Stimulated activated CD8-positive, alpha-beta memory T cell treated with anti-CD3 and anti-CD28 coated beads, Interleukin-12 subunit alpha, Interleukin-12 subunit beta, amount 100 ng/mL, for 24 hours (primary cell): ENCODE data around the gene ATP6V0E2.
"Not testable (repeated sequence)": the region's sequence is repeated elsewhere in the genome, so short reads cannot be mapped to it uniquely, and the experiment has no call there.

Experiments
- DNase-seq: peaks from one replicate; pipeline ENCODE4 v3.0.0-alpha.2; 2020; ENCODE audit errors: extremely low read depth

ATP6V0E2 gene

DNA sequence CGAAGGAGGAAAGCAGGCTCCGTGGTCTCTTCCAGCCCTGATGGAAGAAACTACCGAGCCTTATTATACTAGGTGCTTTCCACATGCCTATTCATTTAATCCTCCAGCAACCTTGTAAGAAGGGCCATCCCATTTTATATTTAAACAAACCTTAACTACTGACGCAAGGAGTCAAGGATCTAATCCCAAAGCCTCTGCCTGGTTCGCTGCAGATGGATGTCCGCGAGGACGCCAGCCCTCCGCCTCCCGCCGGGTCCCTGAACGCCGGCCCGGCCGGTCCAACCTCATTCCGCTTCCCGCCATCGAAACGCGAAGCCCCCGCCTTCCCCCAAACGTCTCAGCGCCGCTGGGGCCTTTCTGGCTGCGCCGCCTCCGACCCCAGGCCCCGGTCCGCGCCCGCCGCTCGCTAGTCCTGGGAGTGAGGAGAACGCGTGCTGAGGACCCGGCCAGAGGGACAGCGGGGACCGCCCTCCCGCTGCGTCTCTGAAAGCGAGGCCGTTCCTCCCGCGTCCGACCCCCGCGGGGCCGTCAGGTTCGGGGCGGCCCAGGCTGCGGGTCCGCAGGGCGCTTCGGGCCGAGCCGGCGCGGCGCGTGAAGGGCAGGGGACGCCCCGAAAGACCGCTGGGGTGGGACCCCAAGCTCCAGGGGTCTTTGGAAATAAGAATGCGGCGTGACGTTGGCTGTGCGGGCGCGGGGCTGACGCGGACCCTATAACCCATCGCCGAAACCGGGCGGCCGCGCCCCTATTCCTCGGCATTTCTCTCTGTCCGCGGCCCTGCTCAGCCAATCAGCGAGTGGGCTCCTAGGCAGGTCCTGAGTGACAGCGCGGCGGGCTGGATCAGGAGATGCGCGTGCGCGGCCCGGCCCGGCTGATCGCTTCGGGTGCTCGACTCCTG lies at the start of gene ATP6V0E2:
Gene ATP6V0E2 (plus strand): TSS at position 896 of the 896 bp plus-strand sequence. CDS start 97 bp downstream, outside the sequence.
- peak; percentile 82 for DNase-seq

DNA sequence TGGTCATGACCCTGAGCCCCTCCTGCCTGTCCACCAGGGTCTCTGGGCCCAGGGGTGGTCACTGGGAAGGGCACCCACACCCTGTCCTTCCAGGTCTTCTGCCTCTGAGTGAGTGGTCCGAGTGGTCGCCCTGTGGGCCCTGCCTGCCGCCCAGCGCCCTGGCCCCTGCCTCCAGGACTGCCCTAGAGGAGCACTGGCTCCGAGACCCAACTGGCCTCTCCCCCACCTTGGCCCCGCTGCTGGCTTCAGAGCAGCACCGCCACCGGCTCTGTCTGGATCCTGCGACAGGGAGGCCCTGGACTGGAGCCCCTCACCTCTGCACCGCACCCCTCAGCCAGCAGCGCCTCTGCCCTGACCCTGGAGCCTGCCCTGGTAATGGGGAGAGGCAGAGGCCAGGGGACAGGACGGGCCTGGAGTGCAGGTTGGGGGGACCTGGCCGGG lies 49.4 kb upstream of the ATP6V0E2 start:
- DNase-seq, result no peak

DNA sequence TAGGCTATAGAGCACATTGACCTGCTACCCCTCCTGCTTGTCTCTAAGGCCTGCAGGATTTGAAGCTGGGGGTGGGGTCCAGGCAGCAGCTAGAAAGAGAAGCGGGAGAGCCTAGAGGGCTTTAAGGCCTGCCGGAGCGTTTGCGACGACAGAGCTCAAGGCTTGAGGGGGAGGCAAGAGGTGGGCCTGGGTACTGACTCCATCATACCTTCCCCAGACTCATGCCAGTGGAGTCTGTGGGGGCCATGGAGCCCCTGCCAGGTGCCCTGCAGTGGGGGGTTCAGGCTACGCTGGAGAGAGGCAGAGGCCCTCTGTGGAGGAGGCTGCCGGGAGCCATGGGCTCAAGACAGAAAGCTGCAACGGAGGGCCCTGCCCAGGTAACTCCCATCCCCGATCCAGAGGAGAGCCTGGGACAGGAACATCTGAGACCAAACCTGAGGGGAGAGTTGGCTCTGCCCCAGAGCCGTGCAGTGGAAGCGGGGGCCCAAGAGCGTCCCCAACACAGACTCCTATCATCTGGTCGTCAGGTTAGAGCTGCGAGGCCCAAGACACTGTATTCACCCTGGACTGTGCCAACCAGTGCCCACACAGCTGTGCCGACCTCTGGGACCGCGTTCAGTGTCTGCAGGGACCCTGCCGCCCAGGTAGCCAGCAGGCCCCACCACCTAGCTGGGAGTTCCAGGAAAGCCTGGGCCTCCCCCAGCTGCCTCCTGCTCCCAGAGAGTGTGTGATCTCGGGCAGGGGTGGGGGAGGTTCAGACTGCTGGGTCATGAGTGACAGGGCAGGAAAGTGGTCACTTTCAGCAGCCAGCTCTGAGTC lies 48.8 kb upstream of the ATP6V0E2 start:
- no peak for DNase-seq

DNA sequence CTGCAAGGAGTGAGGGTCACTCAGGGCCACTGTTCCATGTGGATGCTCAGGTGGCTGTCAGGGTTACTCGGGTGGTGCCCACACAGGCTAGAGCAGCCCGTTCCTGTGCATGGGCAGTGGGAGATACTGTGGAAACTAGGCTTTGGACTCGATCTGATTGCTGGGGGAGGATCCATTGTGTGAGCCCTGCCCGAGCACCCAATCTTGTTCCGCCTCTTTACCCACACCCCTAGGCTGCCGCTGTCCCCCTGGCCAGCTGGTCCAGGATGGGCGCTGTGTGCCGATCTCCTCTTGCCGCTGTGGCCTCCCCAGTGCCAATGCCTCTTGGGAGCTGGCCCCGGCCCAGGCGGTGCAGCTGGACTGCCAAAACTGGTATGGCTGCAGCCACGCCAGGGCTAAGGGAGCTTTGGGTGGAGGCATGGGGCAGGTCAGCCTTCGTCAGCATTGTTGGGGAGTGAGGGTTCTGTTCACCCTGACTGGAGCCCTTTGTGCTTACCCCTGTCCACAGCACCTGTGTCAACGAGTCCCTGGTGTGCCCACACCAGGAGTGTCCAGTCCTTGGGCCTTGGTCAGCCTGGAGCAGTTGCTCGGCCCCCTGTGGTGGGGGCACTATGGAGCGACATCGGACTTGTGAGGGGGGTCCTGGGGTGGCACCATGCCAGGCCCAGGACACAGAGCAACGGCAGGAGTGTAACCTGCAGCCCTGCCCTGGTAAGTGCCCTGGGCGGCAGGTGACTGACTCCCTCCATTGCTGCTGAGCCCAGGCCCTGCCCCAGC lies 48.0 kb upstream of the ATP6V0E2 start:
- DNase-seq, result no peak

DNA sequence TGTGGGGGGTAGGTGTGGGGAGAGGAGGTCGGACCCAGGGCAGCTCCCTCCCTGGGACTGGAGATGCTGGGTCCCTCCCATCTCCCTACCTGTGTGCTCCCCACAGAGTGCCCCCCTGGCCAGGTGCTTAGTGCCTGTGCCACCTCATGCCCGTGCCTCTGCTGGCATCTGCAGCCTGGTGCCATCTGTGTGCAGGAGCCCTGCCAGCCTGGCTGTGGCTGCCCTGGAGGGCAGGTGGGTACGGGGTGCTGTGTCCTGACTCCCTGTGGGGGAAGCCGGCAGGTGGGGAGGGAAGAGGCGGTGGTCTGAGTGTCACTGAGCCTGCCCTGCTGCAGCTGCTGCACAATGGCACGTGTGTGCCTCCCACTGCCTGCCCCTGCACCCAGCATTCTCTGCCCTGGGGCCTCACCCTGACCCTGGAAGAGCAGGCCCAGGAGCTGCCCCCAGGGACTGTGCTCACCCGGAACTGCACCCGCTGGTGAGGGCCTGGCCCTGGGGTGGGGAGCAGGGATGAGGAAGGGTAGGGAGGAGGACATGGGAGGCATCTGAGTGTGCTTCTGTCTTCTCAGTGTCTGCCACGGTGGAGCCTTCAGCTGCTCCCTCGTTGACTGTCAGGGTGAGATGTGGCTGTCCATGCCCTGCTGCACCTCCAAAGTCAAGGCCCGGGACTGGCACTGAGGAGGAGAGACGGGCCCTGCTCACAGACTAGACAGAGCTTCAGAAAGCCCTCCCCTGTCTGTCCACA lies 47.3 kb upstream of the ATP6V0E2 start:
- no peak for DNase-seq

DNA sequence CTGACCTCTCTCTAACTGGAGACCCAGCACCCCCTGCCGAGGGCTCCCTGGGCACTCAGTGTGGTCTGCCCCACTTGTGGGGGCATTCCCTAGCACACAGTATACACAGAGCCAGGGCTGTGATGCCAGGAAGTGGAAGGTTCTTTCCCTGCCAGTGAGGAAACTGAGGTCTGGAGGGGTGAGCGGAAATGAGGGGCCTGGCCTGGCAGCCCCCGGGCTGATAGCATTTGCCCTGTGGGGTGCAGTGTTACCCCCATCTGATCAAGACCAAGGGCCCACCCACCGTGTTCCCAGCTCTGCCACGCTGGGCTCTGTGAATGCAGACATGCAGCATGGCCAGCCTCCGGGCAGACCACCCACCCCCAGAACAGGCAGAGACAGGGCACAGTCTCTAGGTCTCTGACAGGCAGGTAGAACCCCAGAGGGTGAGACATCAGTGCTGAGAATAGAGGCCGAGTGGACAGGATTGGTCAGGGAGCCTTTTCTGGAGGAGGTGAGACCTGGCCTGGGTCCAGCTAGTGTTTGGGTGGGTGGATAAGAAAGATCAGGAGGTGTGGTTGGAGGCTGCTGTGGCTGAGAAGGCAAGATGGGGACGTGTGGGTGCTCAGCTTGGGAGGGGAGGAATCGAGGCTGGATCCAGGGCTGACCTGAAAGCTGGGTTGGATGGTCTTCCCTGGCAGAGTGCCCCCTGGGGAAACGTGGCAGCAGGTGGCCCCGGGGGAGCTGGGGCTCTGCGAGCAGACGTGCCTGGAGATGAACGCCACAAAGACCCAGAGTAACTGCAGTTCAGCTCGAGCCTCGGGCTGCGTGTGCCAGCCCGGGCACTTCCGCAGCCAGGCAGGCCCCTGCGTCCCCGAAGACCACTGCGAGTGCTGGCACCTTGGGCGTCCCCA lies 46.4 kb upstream of the ATP6V0E2 start:
- no peak for DNase-seq

DNA sequence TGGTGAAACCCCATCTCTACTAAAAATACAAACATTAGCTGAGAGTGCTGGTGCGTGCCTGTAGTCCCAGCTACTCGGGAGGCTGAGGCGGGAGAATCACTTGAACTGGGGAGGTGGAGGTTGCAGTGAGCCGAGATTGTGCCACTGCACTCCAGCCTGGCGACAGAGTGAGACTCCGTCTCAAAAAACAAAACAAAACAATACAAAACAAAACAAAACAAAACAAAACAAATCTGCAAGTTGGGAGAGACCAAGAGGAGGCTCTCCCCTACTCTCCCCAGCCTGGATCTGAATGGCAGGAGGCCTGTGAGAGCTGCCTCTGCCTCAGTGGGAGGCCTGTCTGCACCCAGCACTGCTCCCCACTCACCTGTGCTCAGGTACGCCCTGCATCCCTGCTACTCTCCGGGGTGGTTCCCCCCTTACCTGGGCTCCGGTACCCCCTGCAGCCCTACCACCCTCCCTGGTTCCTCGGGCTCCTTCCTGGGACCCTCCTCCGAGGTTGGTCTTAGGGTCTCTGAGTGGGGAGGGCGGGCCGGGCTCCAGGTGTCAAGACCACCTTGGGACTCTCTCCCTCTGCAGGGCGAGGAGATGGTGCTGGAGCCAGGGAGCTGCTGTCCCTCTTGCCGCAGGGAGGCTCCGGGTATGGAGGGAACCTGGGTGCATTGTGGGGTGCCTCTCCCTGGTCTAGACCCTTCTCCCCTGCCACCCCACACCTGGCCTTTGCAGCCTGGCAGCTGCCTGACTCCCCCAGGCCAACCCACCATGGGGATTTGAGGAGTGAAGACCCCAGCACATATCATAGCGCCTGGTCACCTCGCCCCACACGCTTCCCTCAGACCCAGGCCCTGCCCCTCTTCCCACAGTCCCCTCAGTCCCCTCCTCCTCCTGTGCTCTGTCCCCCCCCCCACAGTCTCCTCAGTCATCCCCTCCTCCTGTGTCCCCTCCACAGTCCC lies 45.1 kb upstream of the ATP6V0E2 start:
- DNase-seq, result no peak

DNA sequence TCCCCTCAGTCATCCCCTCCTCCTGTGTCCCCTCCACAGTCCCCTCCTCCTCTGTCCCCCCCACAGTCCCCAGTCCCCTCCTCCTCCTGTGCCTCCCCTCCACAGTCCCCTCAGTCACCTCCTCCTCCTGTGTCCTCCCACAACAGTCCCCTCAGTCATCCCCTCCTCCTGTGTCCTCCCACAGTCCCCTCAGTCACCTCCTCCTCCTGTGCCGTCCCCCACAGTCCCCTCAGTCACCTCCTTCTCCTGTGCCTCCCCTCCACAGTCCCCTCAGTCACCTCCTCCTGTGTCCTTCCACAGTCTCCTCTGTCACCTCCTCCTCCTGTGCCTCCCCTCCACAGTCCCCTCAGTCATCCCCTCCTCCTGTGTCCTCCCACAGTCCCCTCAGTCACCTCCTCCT lies 43.2 kb upstream of the ATP6V0E2 start:
- not testable (repeated sequence) for DNase-seq

DNA sequence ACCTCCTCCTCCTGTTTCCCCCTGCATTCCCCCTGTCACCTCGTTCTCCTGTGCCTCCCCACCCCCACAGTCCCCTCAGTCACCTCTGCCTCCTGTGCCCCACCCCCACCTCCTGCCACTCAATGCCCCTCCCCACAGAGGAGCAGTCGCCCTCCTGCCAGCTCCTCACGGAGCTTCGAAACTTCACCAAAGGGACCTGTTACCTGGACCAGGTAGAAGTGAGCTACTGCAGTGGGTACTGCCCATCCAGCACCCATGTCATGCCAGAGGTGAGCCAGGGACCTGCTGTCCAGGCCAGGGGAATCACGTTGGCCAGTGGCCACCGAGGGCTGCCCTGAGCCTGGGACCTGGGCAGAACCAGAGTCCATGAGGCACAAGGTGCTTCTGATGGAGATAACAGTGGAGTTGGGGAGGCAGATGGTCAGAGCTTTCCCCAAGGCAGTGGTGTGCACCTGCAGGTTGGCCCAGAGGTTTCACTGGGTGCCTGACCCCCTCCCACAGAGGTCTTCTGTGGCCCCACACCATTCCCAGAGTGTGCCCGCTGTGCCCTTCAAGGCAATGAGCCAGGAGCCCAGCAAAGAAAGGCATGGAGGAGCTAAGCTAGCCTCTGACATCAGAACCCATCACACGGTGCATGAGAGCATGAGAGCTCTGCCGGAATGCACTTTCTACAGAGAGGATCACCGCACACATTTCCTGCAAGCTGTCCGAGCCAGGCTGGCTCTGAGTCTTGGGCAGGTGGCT lies 42.6 kb upstream of the ATP6V0E2 start:
- DNase-seq, result no peak

DNA sequence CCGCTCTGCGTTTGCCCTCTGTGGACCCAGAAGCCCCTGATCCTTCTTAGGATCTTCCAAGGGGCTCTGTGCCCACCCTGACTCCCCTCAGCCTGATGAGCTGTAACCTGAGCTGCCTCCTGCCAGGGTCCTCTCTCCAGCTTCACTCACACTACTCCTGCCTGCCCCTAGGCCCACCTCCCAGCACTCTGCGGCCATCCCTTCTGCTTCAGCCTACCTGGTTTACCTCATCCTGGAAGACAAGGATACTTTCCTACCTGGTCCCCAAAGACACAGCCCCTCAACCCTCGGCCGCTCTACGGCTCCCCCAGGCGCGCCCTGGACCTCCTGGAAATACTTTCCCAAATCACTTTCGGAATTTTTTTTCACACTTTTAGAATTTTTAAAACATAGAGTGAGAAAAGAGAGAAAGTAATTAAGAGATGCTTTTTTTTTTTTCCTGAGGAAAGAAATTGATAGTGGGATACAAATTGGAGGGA lies 42.0 kb upstream of the ATP6V0E2 start:
- DNase-seq, result no peak

DNA sequence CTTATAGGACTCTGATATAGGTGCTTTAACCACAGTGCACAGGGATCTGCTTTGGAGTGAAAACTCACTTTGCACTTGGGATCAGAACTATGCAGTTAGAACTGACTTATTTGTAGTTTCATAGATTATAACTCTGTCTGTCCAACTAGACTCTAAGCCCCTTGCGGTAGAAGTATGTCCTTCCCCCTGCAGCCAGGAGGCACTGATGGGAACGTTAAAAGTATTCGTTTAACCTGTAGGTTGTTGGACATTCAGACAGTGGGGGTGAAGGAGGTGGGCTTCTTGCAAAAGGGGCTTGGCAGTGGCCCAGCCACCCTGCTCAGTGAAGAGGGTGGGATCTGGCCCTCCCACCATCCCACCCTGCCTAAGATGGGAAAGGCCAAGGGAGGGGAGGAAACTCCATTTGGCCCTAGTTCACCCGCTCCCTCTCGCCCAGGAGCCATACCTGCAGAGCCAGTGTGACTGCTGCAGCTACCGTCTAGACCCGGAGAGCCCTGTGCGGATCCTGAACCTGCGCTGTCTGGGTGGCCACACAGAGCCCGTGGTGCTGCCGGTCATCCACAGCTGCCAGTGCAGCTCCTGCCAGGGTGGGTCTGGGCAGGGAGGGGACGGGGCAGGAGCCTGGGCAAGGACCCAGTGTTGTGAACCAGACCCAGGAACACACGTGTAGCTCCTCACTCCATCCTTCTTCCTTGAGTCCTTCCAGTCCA lies 41.3 kb upstream of the ATP6V0E2 start:
- no peak for DNase-seq

DNA sequence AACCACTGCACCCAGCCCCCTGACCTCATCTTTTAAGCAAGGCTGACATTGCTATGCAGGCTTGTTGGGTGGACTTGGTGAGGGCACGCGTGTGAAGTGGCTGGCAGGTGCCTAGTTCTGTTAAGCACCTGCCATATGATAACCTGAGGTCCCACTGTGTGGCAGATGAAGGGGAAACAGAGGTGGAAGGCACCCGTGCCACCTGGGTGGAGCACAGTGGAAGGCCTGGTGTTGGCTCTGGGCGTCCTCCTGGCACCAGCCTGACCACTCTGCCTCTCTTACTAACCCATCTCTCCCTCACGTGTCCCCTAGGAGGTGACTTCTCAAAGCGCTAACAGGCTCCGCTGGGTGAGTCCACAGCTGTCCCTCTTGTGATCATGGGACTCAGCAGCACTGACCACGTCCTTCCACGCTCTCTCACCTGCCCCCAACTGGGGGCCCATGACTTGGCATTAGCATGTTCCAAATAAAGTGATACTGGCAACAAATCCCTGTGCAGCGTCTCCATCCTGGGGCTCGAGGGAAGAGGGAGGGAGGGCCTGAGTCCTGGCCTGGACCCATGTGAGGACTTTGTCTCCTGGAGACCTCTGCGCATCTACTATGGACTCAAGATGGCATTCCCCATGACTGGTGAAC lies 40.2 kb upstream of the ATP6V0E2 start:
- DNase-seq, result no peak

DNA sequence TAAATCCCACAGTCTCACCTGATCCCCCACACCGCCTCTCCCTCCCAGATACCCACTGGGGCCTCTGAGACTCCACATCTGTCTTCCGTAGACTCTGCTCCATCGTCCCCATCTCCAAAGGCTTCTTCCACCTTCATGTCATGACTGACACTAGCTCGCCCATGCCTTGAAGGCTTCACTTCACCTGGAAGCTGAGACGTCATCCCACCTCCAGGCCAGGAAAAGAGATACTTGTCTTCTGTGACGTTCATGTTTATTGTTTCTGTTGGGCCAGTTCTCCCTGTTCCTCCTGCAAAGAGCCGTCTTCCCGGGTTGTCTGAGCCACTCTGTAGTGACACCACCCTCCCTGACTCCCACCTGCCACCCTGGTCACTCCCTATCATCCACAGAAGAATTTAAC lies 39.2 kb upstream of the ATP6V0E2 start:
- no peak for DNase-seq

DNA sequence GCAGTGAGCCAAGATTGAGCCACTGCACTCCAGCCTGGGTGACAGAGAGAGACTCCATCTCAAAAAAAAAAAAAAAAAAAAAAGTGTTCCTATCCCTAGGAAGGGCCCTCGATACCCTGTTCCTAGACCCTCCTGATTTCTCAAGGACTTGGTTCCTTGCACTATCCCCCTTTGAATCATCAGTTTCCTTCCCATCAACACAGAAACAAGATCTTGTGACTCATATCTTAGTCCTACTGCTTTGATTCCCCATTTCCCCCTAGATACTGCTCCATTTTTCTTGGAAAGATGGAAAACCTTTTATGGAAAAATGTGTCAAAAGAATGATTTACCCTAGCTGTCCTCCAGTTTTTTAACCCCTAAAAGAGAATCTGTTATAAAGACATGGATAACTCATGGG lies 37.3 kb upstream of the ATP6V0E2 start:
- DNase-seq, result no peak

DNA sequence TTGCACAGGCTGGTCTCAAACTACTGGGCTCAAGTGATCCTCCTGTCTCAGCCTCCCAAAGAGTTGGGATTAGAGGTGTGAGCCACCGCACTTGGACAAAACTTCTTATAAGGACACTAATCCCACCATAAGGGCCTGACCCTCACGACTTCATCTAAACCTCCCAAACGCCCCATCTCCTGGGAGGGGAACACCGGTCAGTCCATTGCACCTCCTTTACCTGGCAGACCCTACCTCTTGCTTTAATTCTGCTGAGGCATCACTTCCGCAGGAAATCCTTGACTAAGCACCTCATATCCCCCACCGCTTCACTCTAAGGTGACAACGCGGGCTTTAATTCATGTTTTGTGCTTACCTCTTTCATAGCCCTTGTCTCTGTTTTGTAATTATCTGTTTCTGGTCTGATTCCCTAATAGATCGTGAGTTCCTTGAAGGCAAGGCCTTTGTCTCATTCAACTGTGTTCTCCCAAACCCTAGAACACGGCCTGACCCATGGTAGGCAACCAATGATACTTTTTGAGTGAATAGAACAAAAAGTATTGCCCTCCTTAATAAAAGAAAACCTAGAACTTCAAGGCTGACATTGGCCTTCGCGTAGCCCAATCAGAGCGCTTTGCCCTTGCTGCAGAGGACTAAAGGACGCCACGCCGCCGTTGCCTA lies 36.1 kb upstream of the ATP6V0E2 start:
- DNase-seq, result no peak

DNA sequence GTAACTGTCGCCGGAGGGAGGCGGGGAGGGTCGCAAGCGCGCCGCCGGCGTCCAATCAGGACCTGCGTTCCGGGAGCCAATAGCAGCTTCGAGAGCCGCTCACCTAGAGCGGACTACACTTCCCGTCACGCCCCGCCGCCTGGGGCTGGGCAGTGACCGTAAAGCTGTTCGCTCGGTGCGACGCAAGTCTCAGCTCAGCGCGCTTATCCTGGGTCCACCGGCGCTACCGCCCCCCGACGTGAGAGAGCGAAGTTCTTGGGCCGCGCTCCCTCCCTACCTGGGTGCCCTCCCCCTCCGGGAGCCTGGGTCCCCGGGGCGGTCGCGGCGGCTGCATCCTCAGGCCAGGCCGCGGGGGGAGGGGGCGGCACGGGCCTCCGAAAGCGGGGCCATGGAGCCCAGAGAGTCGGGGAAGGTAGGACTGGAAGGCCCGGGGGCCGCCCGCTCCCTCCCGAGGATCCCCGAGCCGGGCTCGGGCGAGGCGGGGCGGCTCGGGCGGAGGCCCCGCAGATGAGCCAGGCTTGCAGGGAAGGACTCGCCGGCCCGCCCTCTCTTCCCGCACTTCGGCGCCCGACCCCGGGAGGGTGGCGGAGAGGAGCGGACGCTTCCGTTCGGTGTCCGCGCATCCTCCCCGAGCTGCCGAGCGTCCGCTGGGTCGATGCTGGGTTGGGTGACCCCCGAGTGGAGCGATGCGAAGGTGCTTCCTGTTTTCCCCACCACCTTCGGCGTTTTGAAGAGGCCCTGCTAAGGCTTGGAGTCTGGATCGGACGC lies 35.4 kb upstream of the ATP6V0E2 start, which contains the start of gene ZNF862:
Gene ZNF862 (plus strand): TSS at position 152 of the 768 bp plus-strand sequence. CDS start 237 bp downstream, at position 389.
- DNase-seq, result peak; percentile 92
